ENCODE measurements around the gene CTPS2. TPM values are rescaled to one million over a fixed set of nuclear protein-coding genes. Genes with fewer than 3 reads are reported as not detected.

CTPS2 gene
- total RNA-seq, 1 experiment from 2014 or later = 9.6 TPM

GRCh38 chrX:16665089-16665488, 47.4 kb downstream of the CTPS2 start:
- Histone ChIP-seq H3K4me2 (ENCODE audit: low read length) (no peak overlapping the region), H4K20me1 (ENCODE audit: insufficient read depth) (no peaks in the 10 kb centered on the region), H3K9me3 (ENCODE audit: control insufficient read depth in 1 of 2, insufficient read depth in 1 of 2, low read depth in 1 of 2, low read length in 2 of 2) (no peaks in the 10 kb centered on the region), H3K9me2 (ENCODE audit: insufficient read depth) (no peaks in the 10 kb centered on the region), H2AFZ (ENCODE audit: low read depth, low read length, poor library complexity, severe bottlenecking) (no peak overlapping the region), H3K27me3 (ENCODE audit: insufficient read depth, low read length) (no peaks in the 10 kb centered on the region), H3K9ac (ENCODE audit: low read length) (no peak overlapping the region), H3K36me3 (ENCODE audit: control insufficient read depth in 1 of 2, insufficient read depth in 2 of 2, low read length in 2 of 2) (no peaks in the 10 kb centered on the region), H3K4me1 (ENCODE audit: control insufficient read depth in 1 of 2, insufficient read depth in 2 of 2, low read length in 2 of 2) (no peaks in the 10 kb centered on the region), H3K79me2 (ENCODE audit: insufficient read depth, low read length) (no peaks in the 10 kb centered on the region), H3K27ac (ENCODE audit: low read depth, low read length) (no peak overlapping the region), H3K4me3 (replicated peaks in 1 of 2; ENCODE audit: low read depth in 1 of 2, low read length in 2 of 2) (no peak overlapping the region)
- RAD21 ChIA-PET (ENCODE audit: low non-redundant PET in 1 of 2, low total read pairs in 2 of 2, uncharacterized antibody in 2 of 2, unreplicated experiment in 2 of 2) = no interaction called here
- CTCF ChIA-PET = no interaction called here
- ATAC-seq (no peak), DNase-seq (ENCODE audit: low read depth, low spot score) (no peak)
- TF ChIP-seq EZH2 (IDR thresholded peaks at IDR 0.05) = no peak
- TF ChIP-seq ZNF274 (IDR thresholded peaks at IDR 0.05; ENCODE audit: low read depth, low read length) = no peak
- TF ChIP-seq RAD21 (IDR thresholded peaks at IDR 0.05; ENCODE audit: low read depth) = no peak
- no peak for TF ChIP-seq POLR2A (IDR thresholded peaks at IDR 0.05; ENCODE audit: borderline replicate concordance, extremely low read depth, insufficient read depth, insufficient read length)
- no peak for TF ChIP-seq JUND (IDR thresholded peaks at IDR 0.05)
- no peak for TF ChIP-seq FOSL1 (IDR thresholded peaks at IDR 0.05; ENCODE audit: low read depth)
- TF ChIP-seq TCF7L2 (IDR thresholded peaks at IDR 0.05; ENCODE audit: borderline replicate concordance, extremely low read depth, insufficient read depth, insufficient read length) = no peak
- TF ChIP-seq CEBPB (IDR thresholded peaks at IDR 0.05; ENCODE audit: low read depth) = no peak
- no peak for TF ChIP-seq SRF (IDR thresholded peaks at IDR 0.05; ENCODE audit: low read depth)
- POLR2A ChIA-PET = no interaction called here
- BruUV-seq (replicated peaks) = no TSS peak
- intact Hi-C loops (cut with micrococcal nuclease) = no loop called here

- no TSS peak for BruUV-seq (replicated peaks)
- POLR2A ChIA-PET = no interaction called here
- Histone ChIP-seq H3K4me1 (ENCODE audit: control insufficient read depth in 1 of 2, insufficient read depth in 2 of 2, low read length in 2 of 2) (peaks cover 0 to 2% of the 10 kb centered on the region in 2 experiments; a peak in 1 of 4 replicates), H3K27ac (ENCODE audit: low read depth, low read length) (no peak overlapping the region), H2AFZ (ENCODE audit: low read depth, low read length, poor library complexity, severe bottlenecking) (no peak overlapping the region), H3K9me2 (ENCODE audit: insufficient read depth) (no peaks in the 10 kb centered on the region), H3K36me3 (ENCODE audit: control insufficient read depth in 1 of 2, insufficient read depth in 2 of 2, low read length in 2 of 2) (no peaks in the 10 kb centered on the region), H3K79me2 (ENCODE audit: insufficient read depth, low read length) (no peaks in the 10 kb centered on the region), H3K4me2 (ENCODE audit: low read length) (no peak overlapping the region), H4K20me1 (ENCODE audit: insufficient read depth) (no peaks in the 10 kb centered on the region), H3K9ac (ENCODE audit: low read length) (no peak overlapping the region), H3K27me3 (ENCODE audit: insufficient read depth, low read length) (no peaks in the 10 kb centered on the region), H3K4me3 (replicated peaks in 1 of 2; ENCODE audit: low read depth in 1 of 2, low read length in 2 of 2) (no peak overlapping the region), H3K9me3 (ENCODE audit: control insufficient read depth in 1 of 2, insufficient read depth in 1 of 2, low read depth in 1 of 2, low read length in 2 of 2) (no peaks in the 10 kb centered on the region)
- RAD21 ChIA-PET (ENCODE audit: low non-redundant PET in 1 of 2, low total read pairs in 2 of 2, uncharacterized antibody in 2 of 2, unreplicated experiment in 2 of 2) = no interaction called here
- ATAC-seq (no peak), DNase-seq (ENCODE audit: low read depth, low spot score) (no peak)
- intact Hi-C loops (cut with micrococcal nuclease) = no loop called here
- CTCF ChIA-PET = no interaction called here
- TF ChIP-seq POLR2A (IDR thresholded peaks at IDR 0.05; ENCODE audit: borderline replicate concordance, extremely low read depth, insufficient read depth, insufficient read length) = no peak
- no peak for TF ChIP-seq FOSL1 (IDR thresholded peaks at IDR 0.05; ENCODE audit: low read depth)
- TF ChIP-seq YY1 (IDR thresholded peaks at IDR 0.05; ENCODE audit: extremely low read depth, insufficient replicate concordance, low read depth, low read length) = no peak
- no peak for TF ChIP-seq ZBTB33 (IDR thresholded peaks at IDR 0.05; ENCODE audit: extremely low read depth, insufficient replicate concordance, low read length)
- no peak for TF ChIP-seq ELF1 (IDR thresholded peaks at IDR 0.05; ENCODE audit: borderline replicate concordance, low read depth)
- no peak for TF ChIP-seq POLR2AphosphoS5 (IDR thresholded peaks at IDR 0.05; ENCODE audit: low read depth, low read length)
- TF ChIP-seq EZH2phosphoT487 (IDR thresholded peaks at IDR 0.05; ENCODE audit: borderline replicate concordance) = no peak
- TF ChIP-seq SP1 (IDR thresholded peaks at IDR 0.05; ENCODE audit: low read depth) = no peak
- TF ChIP-seq MAX (IDR thresholded peaks at IDR 0.05) = no peak
- TF ChIP-seq ZFX (IDR thresholded peaks at IDR 0.05) = no peak
- TF ChIP-seq SIN3A (IDR thresholded peaks at IDR 0.05; ENCODE audit: low read depth) = no peak
- TF ChIP-seq RAD21 (IDR thresholded peaks at IDR 0.05; ENCODE audit: low read depth) = peak; percentile 8; the same call in 1 of the 2 replicates
- 0 out of 6 replicates have a peak, but pooled peaks of 1 of the 3 experiments have one; percentile 14 for TF ChIP-seq CTCF (IDR thresholded peaks at IDR 0.05 in 2 of 3, conservative IDR thresholded peaks at IDR 0.05 in 1 of 3; ENCODE audit: borderline replicate concordance in 1 of 3, insufficient read depth in 1 of 3, low read depth in 2 of 3, low read length in 2 of 3)
These were observed 47.8 kb downstream of the CTPS2 start for GRCh38 chrX:16664626-16665025.

All from HCT116 (cell line).